Measurements from ENCODE around the gene LONRF2.

Gene LONRF2

GRCh38 chr2:100274076-100274475 is 48.2 kb downstream of the LONRF2 start:
- no peak for DNase-seq

- DNase-seq, result no peak
Measured at GRCh38 chr2:100273387-100273786, 48.9 kb downstream of the LONRF2 start.

GRCh38 chr2:100272841-100273329 is 49.4 kb downstream of the LONRF2 start:
- no peak for DNase-seq

GRCh38 chr2:100271210-100271609 is 51.1 kb downstream of the LONRF2 start:
- DNase-seq, result no peak

GRCh38 chr2:100270381-100271146 is 51.7 kb downstream of the LONRF2 start:
- DNase-seq, result no peak

- DNase-seq, result no peak
Measured at GRCh38 chr2:100269889-100270288, 52.4 kb downstream of the LONRF2 start.

- no peak for DNase-seq
Measured at GRCh38 chr2:100268986-100269385, 53.3 kb downstream of the LONRF2 start.

- no peak for DNase-seq
Measured at GRCh38 chr2:100267751-100268150, 54.5 kb downstream of the LONRF2 start.

GRCh38 chr2:100266126-100266525 is 56.2 kb downstream of the LONRF2 start:
- DNase-seq, result no peak

GRCh38 chr2:100265226-100265625 is 57.1 kb downstream of the LONRF2 start:
- DNase-seq, result no peak

- DNase-seq, result no peak
Measured at GRCh38 chr2:100264651-100265050, 57.6 kb downstream of the LONRF2 start.

GRCh38 chr2:100264121-100264520 is 58.2 kb downstream of the LONRF2 start:
- DNase-seq, result no peak

GRCh38 chr2:100262555-100263320 is 59.6 kb downstream of the LONRF2 start:
- peak; percentile 44 for DNase-seq

- peak; percentile 70 for DNase-seq
Measured at GRCh38 chr2:100262046-100262445, 60.3 kb downstream of the LONRF2 start.

GRCh38 chr2:100260712-100261620 is 61.3 kb downstream of the LONRF2 start:
- DNase-seq, result peak; percentile 49

- DNase-seq, result no peak
Measured at GRCh38 chr2:100259106-100259505, 63.2 kb downstream of the LONRF2 start.

- no peak for DNase-seq
Measured at GRCh38 chr2:100257939-100258338, 64.4 kb downstream of the LONRF2 start.

- no peak for DNase-seq
Measured at GRCh38 chr2:100256849-100257248, 65.5 kb downstream of the LONRF2 start.

GRCh38 chr2:100256416-100256815 is 65.9 kb downstream of the LONRF2 start:
- no peak for DNase-seq

- no peak for DNase-seq
Measured at GRCh38 chr2:100254646-100255210, 67.6 kb downstream of the LONRF2 start.

GRCh38 chr2:100253786-100254185 is 68.5 kb downstream of the LONRF2 start:
- DNase-seq, result no peak

- no peak for DNase-seq
Measured at GRCh38 chr2:100252811-100253698, 69.2 kb downstream of the LONRF2 start.
